SK-N-SH treated with all-trans-retinoic acid at 6 μM for 48 hours (cell line): Measurements from ENCODE around the gene PLEKHA4.

ENCODE experiments used
- CSRNP3 ChIP-seq: fragments of 250-450 bp; sonication (Bioruptor Pico); IDR thresholded peaks from 2 replicates; pipeline ENCODE4 v1.5.1; 2021; ENCODE audit warnings: mild to moderate bottlenecking, moderate library complexity
- OSR1 ChIP-seq: fragments of 250-450 bp; sonication (Bioruptor Pico); IDR thresholded peaks from 2 replicates; pipeline ENCODE4 v1.8.0; 2022; ENCODE audit warnings: moderate library complexity, mild to moderate bottlenecking, inconsistent platforms

- no peak for TF ChIP-seq CSRNP3 (CRISPR knock-in tag)
- TF ChIP-seq OSR1 (CRISPR knock-in tag): no peak
These were observed at the start of gene PLEKHA4 for GRCh38 chr19:48868114-48868886.
